Nephron (organoid): ENCODE measurements around the gene LIMCH1.

Experiments
- H3K27ac Mint-ChIP-seq, 3 experiments: 2 replicates each; pipeline ENCODE4 v1.8.0; 2020; ENCODE audit warnings: mixed read lengths in 3 of 3, mild to moderate bottlenecking in 2 of 3, moderate library complexity in 1 of 3
- H3K27me3 Mint-ChIP-seq: 2 replicates; pipeline ENCODE4 v1.8.0; 2021; ENCODE audit warnings: low read depth, mild to moderate bottlenecking, moderate library complexity, mixed read lengths
- H3K36me3 Mint-ChIP-seq: 2 replicates; pipeline ENCODE4 v1.8.0; 2020; ENCODE audit warnings: low read depth, mixed read lengths
- H3K4me1 Mint-ChIP-seq: 2 replicates; pipeline ENCODE4 v1.8.0; 2020; ENCODE audit warnings: mixed read lengths
- H3K4me3 Mint-ChIP-seq, 3 experiments: 2 replicates each; pipeline ENCODE4 v1.8.0; 2020; ENCODE audit warnings: mild to moderate bottlenecking in 3 of 3, mixed read lengths in 3 of 3, moderate library complexity in 2 of 3
- H3K9me3 Mint-ChIP-seq: 2 replicates; pipeline ENCODE4 v1.8.0; 2020; ENCODE audit warnings: mixed read lengths
- CTCF ChIP-seq, 3 experiments: fragments of 200-600 bp; sonication (generic); IDR thresholded peaks; one replicate each; pipeline ENCODE4 v1.5.0; 2021; ENCODE audit warnings: antibody characterized with exemption in 3 of 3; ENCODE audit not compliant: unreplicated experiment in 3 of 3

LIMCH1 gene

DNA sequence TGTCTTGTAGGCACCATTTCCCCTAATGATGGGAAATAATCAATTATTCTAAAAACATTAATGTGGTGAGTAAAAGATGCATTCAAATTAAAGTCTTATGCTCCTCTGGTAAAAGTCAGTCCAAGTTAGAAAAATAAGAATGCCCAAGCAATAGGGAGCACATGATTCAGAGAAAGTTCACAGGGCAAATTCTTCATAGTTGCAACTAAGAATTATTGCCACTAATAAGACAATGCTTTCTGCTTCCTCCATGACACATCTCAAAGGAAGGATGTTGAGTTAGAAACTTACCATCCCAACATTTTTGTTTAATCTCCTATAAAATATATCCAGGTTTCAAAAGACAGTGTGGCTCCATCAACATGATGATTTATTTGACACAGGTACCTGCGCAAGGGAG is 184.2 kb downstream of the LIMCH1 start:
- Mint-ChIP-seq H3K27ac (no peak overlapping the region), H3K9me3 (peaks cover 11% of the 10 kb centered on the region), H3K4me1 (no peaks in the 10 kb centered on the region), H3K4me3 (no peak overlapping the region), H3K36me3 (peaks cover 4% of the 10 kb centered on the region), H3K27me3 (peaks cover 40% of the 10 kb centered on the region)
- TF ChIP-seq CTCF (IDR thresholded peaks at IDR 0.05; ENCODE audit: unreplicated experiment in 3 of 3) = no peak

- no peak overlapping the region for H3K27ac Mint-ChIP-seq
- peaks cover 4% of the 10 kb centered on the region for H3K36me3 Mint-ChIP-seq
- H3K27me3 Mint-ChIP-seq = peaks cover 49% of the 10 kb centered on the region
- peaks cover 11% of the 10 kb centered on the region for H3K9me3 Mint-ChIP-seq
- H3K4me1 Mint-ChIP-seq = no peaks in the 10 kb centered on the region
- H3K4me3 Mint-ChIP-seq = no peak overlapping the region
- TF ChIP-seq CTCF (IDR thresholded peaks at IDR 0.05; ENCODE audit: unreplicated experiment in 3 of 3) = no peak
Observed at GRCh38 chr4:41723286-41723685, 185.3 kb downstream of the LIMCH1 start.

DNA sequence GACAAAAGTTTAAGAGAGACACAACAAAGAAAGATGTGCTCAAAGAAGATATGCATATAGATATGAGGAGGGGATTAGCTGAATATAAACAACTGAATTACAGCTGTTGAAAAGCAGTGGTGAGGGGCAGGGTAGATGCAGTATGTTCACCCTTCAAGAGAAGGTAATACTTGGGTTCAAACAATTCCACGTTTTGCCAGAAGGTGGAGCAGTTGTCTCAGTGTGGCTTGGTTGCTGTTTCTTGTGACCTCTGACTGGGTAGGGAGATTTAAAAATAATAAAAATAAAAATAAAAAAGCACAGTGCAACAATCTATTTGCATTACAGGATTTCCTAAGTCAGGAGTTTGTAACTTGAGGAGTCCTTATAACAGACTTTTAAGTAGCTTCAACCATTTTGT is 187.3 kb downstream of the LIMCH1 start:
- Mint-ChIP-seq H3K4me1 (no peaks in the 10 kb centered on the region), H3K9me3 (peaks cover 11% of the 10 kb centered on the region), H3K27ac (no peak overlapping the region), H3K36me3 (peaks cover 4% of the 10 kb centered on the region), H3K27me3 (peaks cover 54% of the 10 kb centered on the region), H3K4me3 (no peak overlapping the region)
- no peak for TF ChIP-seq CTCF (IDR thresholded peaks at IDR 0.05; ENCODE audit: unreplicated experiment in 3 of 3)

GRCh38 chr4:41727861-41728572 is 190.1 kb downstream of the LIMCH1 start:
- Mint-ChIP-seq H3K4me1 (no peaks in the 10 kb centered on the region), H3K9me3 (peaks cover 11% of the 10 kb centered on the region), H3K27me3 (peaks cover 67% of the 10 kb centered on the region), H3K36me3 (peaks cover 4% of the 10 kb centered on the region), H3K27ac (no peak overlapping the region), H3K4me3 (no peak overlapping the region)
- TF ChIP-seq CTCF (IDR thresholded peaks at IDR 0.05; ENCODE audit: unreplicated experiment in 3 of 3) = no peak

DNA sequence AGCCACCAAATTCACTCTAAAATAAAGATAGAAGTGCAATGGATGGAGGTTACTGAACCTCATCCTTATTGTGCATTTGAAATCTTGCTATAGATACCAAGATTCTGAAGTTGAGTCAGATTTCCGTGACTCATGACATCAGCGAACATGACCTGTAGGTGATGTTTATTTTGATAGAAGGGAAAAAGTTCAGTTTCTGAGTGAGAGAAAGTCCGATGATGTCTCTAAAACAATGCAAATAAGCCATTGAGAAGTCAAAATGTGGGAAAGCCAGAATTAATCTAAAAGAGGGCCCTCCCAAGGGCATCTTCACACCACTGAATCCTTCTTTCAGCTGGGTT is 190.6 kb downstream of the LIMCH1 start:
- Mint-ChIP-seq H3K9me3 (peaks cover 11% of the 10 kb centered on the region), H3K4me1 (no peaks in the 10 kb centered on the region), H3K27me3 (peaks cover 67% of the 10 kb centered on the region), H3K4me3 (no peak overlapping the region), H3K27ac (no peak overlapping the region), H3K36me3 (peaks cover 4% of the 10 kb centered on the region)
- no peak for TF ChIP-seq CTCF (IDR thresholded peaks at IDR 0.05; ENCODE audit: unreplicated experiment in 3 of 3)

- Mint-ChIP-seq H3K27ac (no peak overlapping the region), H3K27me3 (peaks cover 88% of the 10 kb centered on the region), H3K36me3 (no peaks in the 10 kb centered on the region), H3K4me3 (no peak overlapping the region), H3K4me1 (no peaks in the 10 kb centered on the region), H3K9me3 (peaks cover 4% of the 10 kb centered on the region)
- TF ChIP-seq CTCF (IDR thresholded peaks at IDR 0.05; ENCODE audit: unreplicated experiment in 3 of 3) = no peak
Observed at GRCh38 chr4:41731569-41732126, 193.7 kb downstream of the LIMCH1 start.
